Ishikawa (cell line): ENCODE measurements around the gene HOXA4.

Experiments used
- CEBPB ChIP-seq: IDR thresholded peaks from 2 replicates; pipeline ENCODE4 v1.6.1; 2012
- CREB1 ChIP-seq: IDR thresholded peaks from 2 replicates; pipeline ENCODE4 v1.6.1; 2012; ENCODE audit warnings: low read depth
- EGR1 ChIP-seq: IDR thresholded peaks from 2 replicates; pipeline ENCODE4 v1.6.1; 2012
- EP300 ChIP-seq: IDR thresholded peaks from 2 replicates; pipeline ENCODE4 v1.6.1; 2012; ENCODE audit warnings: borderline replicate concordance
- FOXM1 ChIP-seq: IDR thresholded peaks from 2 replicates; pipeline ENCODE4 v1.6.1; 2012; ENCODE audit warnings: low read depth, borderline replicate concordance
- NFIC ChIP-seq: IDR thresholded peaks from 2 replicates; pipeline ENCODE4 v1.6.1; 2012
- RAD21 ChIP-seq: IDR thresholded peaks from 2 replicates; pipeline ENCODE4 v1.6.1; 2012; ENCODE audit warnings: low read depth
- REST ChIP-seq: IDR thresholded peaks from 2 replicates; pipeline ENCODE4 v1.6.1; 2012; ENCODE audit warnings: low read depth, mild to moderate bottlenecking
- TAF1 ChIP-seq: IDR thresholded peaks from 2 replicates; pipeline ENCODE4 v1.6.1; 2012; ENCODE audit warnings: low read depth, mild to moderate bottlenecking
- TCF12 ChIP-seq: IDR thresholded peaks from 2 replicates; pipeline ENCODE4 v1.6.1; 2012; ENCODE audit warnings: low read depth
- TEAD4 ChIP-seq: IDR thresholded peaks from 2 replicates; pipeline ENCODE4 v1.6.1; 2012
- USF1 ChIP-seq: IDR thresholded peaks from 2 replicates; pipeline ENCODE4 v1.6.1; 2012
- YY1 ChIP-seq: IDR thresholded peaks from 2 replicates; pipeline ENCODE4 v1.6.1; 2012; ENCODE audit warnings: low read depth
- ZBTB7A ChIP-seq: IDR thresholded peaks from 2 replicates; pipeline ENCODE4 v1.6.1; 2012; ENCODE audit warnings: low read depth
- TF ChIP-seq, protein P1 (sequence below): IDR thresholded peaks from 2 replicates; pipeline ENCODE4 v1.6.1; 2012

Gene HOXA4

GRCh38 chr7:27164045-27164366, 33.4 kb upstream of the HOXA4 start:
- TF ChIP-seq CREB1 (no peak), FOXM1 (no peak), NFIC (no peak), CEBPB (no peak), EP300 (no peak), ZBTB7A (no peak), TEAD4 (no peak), YY1 (no peak), TAF1 (no peak), USF1 (no peak), EGR1 (no peak), RAD21 (no peak), TCF12 (no peak), REST (no peak)
- TF ChIP-seq, protein P1, sequence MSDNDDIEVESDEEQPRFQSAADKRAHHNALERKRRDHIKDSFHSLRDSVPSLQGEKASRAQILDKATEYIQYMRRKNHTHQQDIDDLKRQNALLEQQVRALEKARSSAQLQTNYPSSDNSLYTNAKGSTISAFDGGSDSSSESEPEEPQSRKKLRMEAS, result no peak

- TF ChIP-seq CREB1, result no peak
- TF ChIP-seq YY1, result no peak
- no peak for TF ChIP-seq CEBPB
- TF ChIP-seq TAF1, result no peak
- TF ChIP-seq, protein P1, result no peak
- TF ChIP-seq ZBTB7A, result no peak
- TF ChIP-seq TCF12, result no peak
- no peak for TF ChIP-seq EP300
- TF ChIP-seq USF1, result no peak
- TF ChIP-seq EGR1, result no peak
- TF ChIP-seq NFIC, result no peak
- TF ChIP-seq TEAD4, result no peak
- no peak for TF ChIP-seq REST
- TF ChIP-seq RAD21, result no peak
- no peak for TF ChIP-seq FOXM1
These were observed 32.9 kb upstream of the HOXA4 start for GRCh38 chr7:27163288-27164044.

- TF ChIP-seq ZBTB7A (no peak), RAD21 (no peak), FOXM1 (no peak), TAF1 (no peak), TEAD4 (no peak), CREB1 (no peak), USF1 (no peak), YY1 (no peak), TCF12 (no peak), EP300 (no peak), CEBPB (no peak)
- TF ChIP-seq, protein P1, result no peak
These were observed 32.2 kb upstream of the HOXA4 start for GRCh38 chr7:27162561-27163287.

GRCh38 chr7:27161721-27162560, 31.4 kb upstream of the HOXA4 start:
- no peak for TF ChIP-seq FOXM1
- no peak for TF ChIP-seq NFIC
- TF ChIP-seq TCF12, result no peak
- TF ChIP-seq CREB1, result no peak
- TF ChIP-seq, protein P1, result no peak
- TF ChIP-seq YY1, result no peak
- TF ChIP-seq RAD21, result no peak
- no peak for TF ChIP-seq REST
- no peak for TF ChIP-seq EGR1
- no peak for TF ChIP-seq ZBTB7A
